ENCODE results near the gene COP1.

Gene COP1

DNA sequence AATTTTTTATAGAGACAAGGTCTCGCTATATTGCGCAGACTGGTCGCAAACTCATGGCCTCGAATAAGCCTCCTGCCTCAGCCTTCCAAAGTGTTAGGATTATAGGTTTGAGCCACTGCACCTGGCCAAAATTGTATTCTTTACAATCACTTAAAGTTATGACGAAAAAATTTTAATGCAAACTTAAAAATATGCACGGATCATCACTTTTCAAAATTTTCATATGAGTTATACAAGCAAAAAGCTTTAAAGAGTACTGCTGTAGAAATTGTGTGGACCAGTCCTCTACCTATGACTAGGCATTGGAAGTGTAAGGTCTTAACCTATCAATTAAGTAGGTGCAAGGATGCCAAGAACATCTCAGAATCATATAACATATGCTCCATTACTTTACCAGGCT lies 34.9 kb downstream of the COP1 start:
- Histone ChIP-seq H3K27ac (ENCODE audit: low read depth, low read length) (no peak overlapping the region), H3K27me3 (ENCODE audit: control insufficient read depth, insufficient read depth, low read length) (no peaks in the 10 kb centered on the region), H3K4me1 (ENCODE audit: control insufficient read depth, insufficient read depth, low read length) (peaks cover 8% of the 10 kb centered on the region; the same call in 1 of the 2 replicates), H3K9ac (ENCODE audit: low read depth, low read length) (no peak overlapping the region), H3K4me3 (ENCODE audit: low read depth, low read length) (no peak overlapping the region), H3K9me3 (ENCODE audit: control insufficient read depth, insufficient read depth, low read length) (no peaks in the 10 kb centered on the region), H3K36me3 (ENCODE audit: control insufficient read depth, insufficient read depth, low read length) (peaks cover 15% of the 10 kb centered on the region)

- Histone ChIP-seq H3K4me3 (ENCODE audit: low read depth, low read length) (no peak overlapping the region), H3K36me3 (ENCODE audit: control insufficient read depth, insufficient read depth, low read length) (peaks cover 17% of the 10 kb centered on the region), H3K27me3 (ENCODE audit: control insufficient read depth, insufficient read depth, low read length) (no peaks in the 10 kb centered on the region)
These were observed 39.9 kb downstream of the COP1 start for GRCh38 chr1:176167210-176167609.

GRCh38 chr1:176165573-176165972 lies 41.5 kb downstream of the COP1 start:
- Histone ChIP-seq H3K27ac (ENCODE audit: low read depth, low read length) (no peak overlapping the region), H3K9me3 (ENCODE audit: control insufficient read depth, insufficient read depth, low read length) (no peaks in the 10 kb centered on the region), H3K36me3 (ENCODE audit: control insufficient read depth, insufficient read depth, low read length) (peaks cover 20% of the 10 kb centered on the region), H3K9ac (ENCODE audit: low read depth, low read length) (no peak overlapping the region), H3K4me3 (ENCODE audit: low read depth, low read length) (no peak overlapping the region), H3K27me3 (ENCODE audit: control insufficient read depth, insufficient read depth, low read length) (no peaks in the 10 kb centered on the region), H3K4me1 (ENCODE audit: control insufficient read depth, insufficient read depth, low read length) (peaks cover 8% of the 10 kb centered on the region; the same call in 1 of the 2 replicates)

More at GRCh38 chr1:176167210-176167609, 39.9 kb downstream of the COP1 start:
- H3K4me1 ChIP-seq (ENCODE audit: control insufficient read depth, insufficient read depth, low read length), result peaks cover 8% of the 10 kb centered on the region; the same call in 1 of the 2 replicates
- H3K9ac ChIP-seq (ENCODE audit: low read depth, low read length), result no peak overlapping the region
- no peaks in the 10 kb centered on the region for H3K9me3 ChIP-seq (ENCODE audit: control insufficient read depth, insufficient read depth, low read length)
- H3K27ac ChIP-seq (ENCODE audit: low read depth, low read length), result no peak overlapping the region

DNA sequence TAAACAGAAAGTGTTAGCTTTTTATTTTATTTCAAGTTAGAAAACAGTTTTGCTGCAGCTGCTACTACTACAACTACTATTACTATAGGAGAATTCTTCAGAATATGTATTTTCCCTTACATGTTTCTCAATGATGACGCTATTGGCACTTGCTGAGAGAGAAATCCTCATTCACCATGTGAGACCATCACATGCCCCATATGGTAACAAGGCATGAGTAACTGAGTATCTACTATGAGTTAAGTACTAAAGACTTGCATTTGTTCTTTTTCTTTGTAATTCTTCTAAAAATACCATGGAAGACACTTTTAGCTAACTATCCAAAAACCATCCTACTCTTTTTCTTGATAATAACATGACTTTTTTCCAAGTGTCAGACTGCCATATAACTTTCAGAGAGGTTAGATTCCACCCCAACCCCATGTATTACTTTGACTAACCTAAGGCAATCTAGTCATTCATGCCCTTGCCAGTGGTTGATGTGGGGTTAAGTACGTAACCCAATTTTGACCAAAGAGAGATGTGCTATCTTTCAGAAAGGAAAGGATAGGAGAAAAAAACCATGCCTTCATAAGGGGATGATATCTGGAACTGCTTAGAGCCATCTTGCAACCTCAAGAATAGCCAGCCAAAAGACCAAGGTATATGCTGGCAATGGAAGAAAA lies 42.9 kb downstream of the COP1 start:
- Histone ChIP-seq H3K9ac (ENCODE audit: low read depth, low read length) (no peak overlapping the region), H3K36me3 (ENCODE audit: control insufficient read depth, insufficient read depth, low read length) (peaks cover 21% of the 10 kb centered on the region), H3K4me3 (ENCODE audit: low read depth, low read length) (no peak overlapping the region), H3K27ac (ENCODE audit: low read depth, low read length) (no peak overlapping the region), H3K27me3 (ENCODE audit: control insufficient read depth, insufficient read depth, low read length) (no peaks in the 10 kb centered on the region), H3K9me3 (ENCODE audit: control insufficient read depth, insufficient read depth, low read length) (peaks cover 3% of the 10 kb centered on the region), H3K4me1 (ENCODE audit: control insufficient read depth, insufficient read depth, low read length) (peaks cover 5% of the 10 kb centered on the region; the same call in 1 of the 2 replicates)

DNA sequence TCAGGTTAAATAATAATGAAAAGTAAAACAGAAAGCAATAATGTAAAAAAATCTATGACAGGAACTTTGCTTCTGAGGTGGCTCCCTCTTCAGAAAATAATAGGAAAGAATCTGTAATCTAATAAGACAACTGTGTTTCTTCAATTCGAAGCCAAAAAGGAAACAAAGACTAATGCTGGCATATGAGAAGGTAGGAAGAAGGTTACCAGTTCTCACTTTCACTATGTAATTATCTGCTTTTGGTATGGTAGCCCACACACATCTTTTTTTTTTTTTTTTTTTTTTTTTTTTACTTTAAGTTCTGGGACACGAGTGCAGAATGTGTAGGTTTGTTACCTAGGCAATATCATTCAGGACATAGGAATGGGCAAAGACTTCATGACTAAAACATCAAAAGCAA lies 47.1 kb downstream of the COP1 start:
- no peaks in the 10 kb centered on the region for H3K27me3 ChIP-seq (ENCODE audit: control insufficient read depth, insufficient read depth, low read length)
- H3K4me1 ChIP-seq (ENCODE audit: control insufficient read depth, insufficient read depth, low read length), result peaks cover 7% of the 10 kb centered on the region
- peaks cover 27% of the 10 kb centered on the region for H3K36me3 ChIP-seq (ENCODE audit: control insufficient read depth, insufficient read depth, low read length)
- H3K9ac ChIP-seq (ENCODE audit: low read depth, low read length), result no peak overlapping the region
- H3K4me3 ChIP-seq (ENCODE audit: low read depth, low read length), result no peak overlapping the region
- H3K27ac ChIP-seq (ENCODE audit: low read depth, low read length), result no peak overlapping the region
- H3K9me3 ChIP-seq (ENCODE audit: control insufficient read depth, insufficient read depth, low read length), result peaks cover 13% of the 10 kb centered on the region

DNA sequence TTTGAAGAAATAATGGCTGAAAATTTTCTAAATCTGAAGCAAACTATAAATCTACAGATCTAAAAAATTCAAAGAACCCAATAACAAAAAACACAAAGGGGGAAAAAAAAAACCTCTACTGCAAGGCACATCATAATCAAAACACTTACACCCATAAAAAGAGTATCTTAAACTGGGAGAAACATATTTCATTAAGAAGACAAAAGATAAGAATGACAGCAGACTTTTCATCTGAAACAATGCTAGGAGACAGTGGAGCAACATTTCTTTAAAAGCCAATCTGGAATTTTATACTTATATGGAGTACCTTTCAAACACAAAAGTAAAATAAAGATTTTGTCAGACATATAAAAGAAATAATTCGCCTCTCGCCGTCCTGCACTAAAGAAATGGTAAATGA lies 49.1 kb downstream of the COP1 start:
- peaks cover 29% of the 10 kb centered on the region for H3K36me3 ChIP-seq (ENCODE audit: control insufficient read depth, insufficient read depth, low read length)
- H3K4me1 ChIP-seq (ENCODE audit: control insufficient read depth, insufficient read depth, low read length), result peaks cover 7% of the 10 kb centered on the region
- H3K4me3 ChIP-seq (ENCODE audit: low read depth, low read length), result no peak overlapping the region
- no peak overlapping the region for H3K9ac ChIP-seq (ENCODE audit: low read depth, low read length)
- H3K27ac ChIP-seq (ENCODE audit: low read depth, low read length), result no peak overlapping the region
- no peaks in the 10 kb centered on the region for H3K27me3 ChIP-seq (ENCODE audit: control insufficient read depth, insufficient read depth, low read length)
- peaks cover 13% of the 10 kb centered on the region for H3K9me3 ChIP-seq (ENCODE audit: control insufficient read depth, insufficient read depth, low read length)

- no peak overlapping the region for H3K9ac ChIP-seq (ENCODE audit: low read depth, low read length)
- H3K36me3 ChIP-seq (ENCODE audit: control insufficient read depth, insufficient read depth, low read length), result peaks cover 8% of the 10 kb centered on the region; the same call in 1 of the 2 replicates
- H3K27me3 ChIP-seq (ENCODE audit: control insufficient read depth, insufficient read depth, low read length), result no peaks in the 10 kb centered on the region
- H3K9me3 ChIP-seq (ENCODE audit: control insufficient read depth, insufficient read depth, low read length), result no peaks in the 10 kb centered on the region
- H3K27ac ChIP-seq (ENCODE audit: low read depth, low read length), result peak overlapping the region; percentile 67
- no peak overlapping the region for H3K4me3 ChIP-seq (ENCODE audit: low read depth, low read length)
- no peaks in the 10 kb centered on the region for H3K4me1 ChIP-seq (ENCODE audit: control insufficient read depth, insufficient read depth, low read length)
These were observed 56.9 kb downstream of the COP1 start for GRCh38 chr1:176149939-176150807.

- no peaks in the 10 kb centered on the region for H3K27me3 ChIP-seq (ENCODE audit: control insufficient read depth, insufficient read depth, low read length)
- no peak overlapping the region for H3K27ac ChIP-seq (ENCODE audit: low read depth, low read length)
- no peak overlapping the region for H3K9ac ChIP-seq (ENCODE audit: low read depth, low read length)
- no peaks in the 10 kb centered on the region for H3K4me1 ChIP-seq (ENCODE audit: control insufficient read depth, insufficient read depth, low read length)
- no peaks in the 10 kb centered on the region for H3K9me3 ChIP-seq (ENCODE audit: control insufficient read depth, insufficient read depth, low read length)
- peaks cover 5% of the 10 kb centered on the region; the same call in 1 of the 2 replicates for H3K36me3 ChIP-seq (ENCODE audit: control insufficient read depth, insufficient read depth, low read length)
- no peak overlapping the region for H3K4me3 ChIP-seq (ENCODE audit: low read depth, low read length)
These were observed 62.6 kb downstream of the COP1 start for GRCh38 chr1:176144526-176144925.

GRCh38 chr1:176142973-176143372 lies 64.1 kb downstream of the COP1 start:
- Histone ChIP-seq H3K9ac (ENCODE audit: low read depth, low read length) (no peak overlapping the region), H3K36me3 (ENCODE audit: control insufficient read depth, insufficient read depth, low read length) (peaks cover 5% of the 10 kb centered on the region; the same call in 1 of the 2 replicates), H3K4me3 (ENCODE audit: low read depth, low read length) (no peak overlapping the region), H3K9me3 (ENCODE audit: control insufficient read depth, insufficient read depth, low read length) (no peaks in the 10 kb centered on the region), H3K4me1 (ENCODE audit: control insufficient read depth, insufficient read depth, low read length) (no peaks in the 10 kb centered on the region), H3K27ac (ENCODE audit: low read depth, low read length) (no peak overlapping the region), H3K27me3 (ENCODE audit: control insufficient read depth, insufficient read depth, low read length) (no peaks in the 10 kb centered on the region)

GRCh38 chr1:176141449-176141848 lies 65.6 kb downstream of the COP1 start:
- Histone ChIP-seq H3K9ac (ENCODE audit: low read depth, low read length) (no peak overlapping the region), H3K9me3 (ENCODE audit: control insufficient read depth, insufficient read depth, low read length) (no peaks in the 10 kb centered on the region), H3K27me3 (ENCODE audit: control insufficient read depth, insufficient read depth, low read length) (no peaks in the 10 kb centered on the region), H3K4me3 (ENCODE audit: low read depth, low read length) (no peak overlapping the region), H3K4me1 (ENCODE audit: control insufficient read depth, insufficient read depth, low read length) (no peaks in the 10 kb centered on the region), H3K27ac (ENCODE audit: low read depth, low read length) (no peak overlapping the region), H3K36me3 (ENCODE audit: control insufficient read depth, insufficient read depth, low read length) (no peaks in the 10 kb centered on the region)

DNA sequence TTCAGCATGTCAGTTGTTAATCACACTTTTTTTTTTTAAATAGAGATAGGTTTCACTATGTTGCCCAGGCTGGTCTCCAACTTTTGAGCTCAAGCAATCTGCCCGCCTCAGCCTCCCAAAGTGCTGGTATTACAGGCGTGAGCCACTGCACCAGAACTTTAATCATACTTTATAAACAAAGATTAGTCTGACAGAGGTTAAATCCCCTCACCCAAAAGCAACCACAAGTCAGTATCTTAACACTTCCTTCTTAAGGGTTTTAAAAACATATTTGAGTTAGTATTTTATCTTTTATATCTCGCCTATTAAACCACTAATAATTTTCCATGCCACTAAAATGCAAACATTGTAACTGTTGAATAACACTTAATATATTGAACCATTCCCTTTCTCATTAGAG lies 70.2 kb downstream of the COP1 start:
- no peak overlapping the region for H3K27ac ChIP-seq (ENCODE audit: low read depth, low read length)
- H3K9me3 ChIP-seq (ENCODE audit: control insufficient read depth, insufficient read depth, low read length), result no peaks in the 10 kb centered on the region
- H3K4me1 ChIP-seq (ENCODE audit: control insufficient read depth, insufficient read depth, low read length), result no peaks in the 10 kb centered on the region
- H3K4me3 ChIP-seq (ENCODE audit: low read depth, low read length), result no peak overlapping the region
- H3K9ac ChIP-seq (ENCODE audit: low read depth, low read length), result no peak overlapping the region
- no peaks in the 10 kb centered on the region for H3K27me3 ChIP-seq (ENCODE audit: control insufficient read depth, insufficient read depth, low read length)
- peaks cover 16% of the 10 kb centered on the region for H3K36me3 ChIP-seq (ENCODE audit: control insufficient read depth, insufficient read depth, low read length)

Measured in HUES48 (cell line).